HG03521 (cell line): ENCODE data around the gene CEP131.

Experiments used
- ATAC-seq: cut with Tn5 transposase; IDR thresholded peaks from one replicate; pipeline ENCODE4 v1.9.1; 2021; ENCODE audit warnings: mild to moderate bottlenecking, moderate library complexity; ENCODE audit not compliant: unreplicated experiment

The CEP131 gene

GRCh38 chr17:81203136-81203535 is 19.6 kb downstream of the CEP131 start:
- ATAC-seq: no peak

GRCh38 chr17:81202318-81202717 is 20.4 kb downstream of the CEP131 start:
- no peak for ATAC-seq

GRCh38 chr17:81200695-81201580 is 21.8 kb downstream of the CEP131 start:
- no peak for ATAC-seq

- no peak for ATAC-seq
Measured at GRCh38 chr17:81200201-81200600, 22.6 kb downstream of the CEP131 start.

GRCh38 chr17:81199482-81199830 is 23.3 kb downstream of the CEP131 start:
- ATAC-seq: no peak

GRCh38 chr17:81198826-81199481 is 23.8 kb downstream of the CEP131 start:
- ATAC-seq: no peak

GRCh38 chr17:81197831-81198490 is 24.8 kb downstream of the CEP131 start:
- no peak for ATAC-seq

GRCh38 chr17:81197409-81197795 is 25.4 kb downstream of the CEP131 start:
- ATAC-seq: no peak

GRCh38 chr17:81196505-81197408 is 26.0 kb downstream of the CEP131 start:
- no peak for ATAC-seq

- no peak for ATAC-seq
Measured at GRCh38 chr17:81195941-81196495, 26.7 kb downstream of the CEP131 start.

GRCh38 chr17:81194941-81195901 is 27.5 kb downstream of the CEP131 start:
- no peak for ATAC-seq

GRCh38 chr17:81194225-81194760 is 28.5 kb downstream of the CEP131 start:
- ATAC-seq: no peak

- no peak for ATAC-seq
Measured at GRCh38 chr17:81193470-81194224, 29.1 kb downstream of the CEP131 start.

- no peak for ATAC-seq
Measured at GRCh38 chr17:81193051-81193410, 29.7 kb downstream of the CEP131 start.

GRCh38 chr17:81192386-81193050 is 30.2 kb downstream of the CEP131 start:
- no peak for ATAC-seq

GRCh38 chr17:81191646-81192045 is 31.1 kb downstream of the CEP131 start:
- ATAC-seq: no peak

GRCh38 chr17:81191116-81191515 is 31.6 kb downstream of the CEP131 start:
- no peak for ATAC-seq

- no peak for ATAC-seq
Measured at GRCh38 chr17:81190591-81190990, 32.2 kb downstream of the CEP131 start.
